Fibroblast of skin of left biceps (primary cell): Measurements from ENCODE around the gene ILKAP.

Source experiments
- DNase-seq, 2 experiments: peaks; one replicate each; pipeline ENCODE4 v3.0.0-alpha.2; 2013; ENCODE audit warnings: low read depth in 2 of 2

The ILKAP gene

DNA sequence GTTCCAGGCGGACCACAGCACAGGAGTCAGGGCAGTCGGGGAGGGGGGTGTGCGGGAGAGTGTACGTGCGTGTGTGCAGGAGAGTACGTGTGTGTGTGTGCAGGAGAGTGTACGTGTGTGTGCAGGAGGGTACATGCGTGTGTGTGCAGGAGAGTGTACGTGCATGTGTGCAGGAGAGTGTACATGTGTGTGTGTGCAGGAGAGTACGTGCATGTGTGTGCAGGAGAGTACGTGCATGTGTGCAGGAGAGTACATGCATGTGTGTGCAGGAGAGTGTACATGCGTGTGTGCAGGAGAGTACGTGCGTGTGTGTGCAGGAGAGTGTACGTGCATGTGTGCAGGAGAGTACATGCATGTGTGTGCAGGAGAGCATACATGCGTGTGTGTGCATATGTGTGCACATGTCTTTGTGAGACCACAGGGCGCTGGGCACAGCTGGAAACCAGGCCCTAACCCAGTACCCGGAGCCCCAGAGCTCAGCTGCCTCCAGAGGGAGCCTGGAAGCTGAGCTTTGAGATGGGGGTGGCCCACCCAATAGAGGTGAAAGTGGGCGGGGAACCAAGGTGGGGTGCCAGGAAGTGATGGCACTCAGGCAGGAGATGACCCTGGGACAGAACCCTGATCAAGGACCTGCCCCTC, 78.9 kb downstream of the ILKAP start:
- DNase-seq = no peak

DNA sequence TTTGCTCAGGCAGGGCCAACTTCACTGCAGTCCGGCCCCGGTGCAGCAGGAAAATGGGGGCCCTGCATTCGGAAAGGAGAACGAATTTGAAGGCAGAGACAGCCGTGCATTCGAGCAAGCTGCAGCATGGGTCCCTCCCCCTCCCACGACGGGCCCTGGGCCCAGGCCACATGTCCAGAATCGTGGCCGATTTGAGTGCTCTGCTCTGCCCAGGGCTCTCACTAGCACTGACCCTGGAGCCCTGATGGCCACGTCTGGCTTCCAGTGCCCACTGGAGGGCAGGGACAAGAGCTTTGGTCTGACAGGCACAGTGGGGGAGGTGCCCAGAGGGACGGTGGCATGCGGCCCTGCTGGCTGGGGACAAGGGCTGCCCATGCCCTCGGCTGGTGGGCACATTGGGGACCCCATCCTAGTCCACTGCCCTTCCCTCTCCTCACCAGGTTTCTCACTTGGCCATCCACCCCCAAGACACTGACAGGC, 79.5 kb downstream of the ILKAP start:
- no peak for DNase-seq

DNA sequence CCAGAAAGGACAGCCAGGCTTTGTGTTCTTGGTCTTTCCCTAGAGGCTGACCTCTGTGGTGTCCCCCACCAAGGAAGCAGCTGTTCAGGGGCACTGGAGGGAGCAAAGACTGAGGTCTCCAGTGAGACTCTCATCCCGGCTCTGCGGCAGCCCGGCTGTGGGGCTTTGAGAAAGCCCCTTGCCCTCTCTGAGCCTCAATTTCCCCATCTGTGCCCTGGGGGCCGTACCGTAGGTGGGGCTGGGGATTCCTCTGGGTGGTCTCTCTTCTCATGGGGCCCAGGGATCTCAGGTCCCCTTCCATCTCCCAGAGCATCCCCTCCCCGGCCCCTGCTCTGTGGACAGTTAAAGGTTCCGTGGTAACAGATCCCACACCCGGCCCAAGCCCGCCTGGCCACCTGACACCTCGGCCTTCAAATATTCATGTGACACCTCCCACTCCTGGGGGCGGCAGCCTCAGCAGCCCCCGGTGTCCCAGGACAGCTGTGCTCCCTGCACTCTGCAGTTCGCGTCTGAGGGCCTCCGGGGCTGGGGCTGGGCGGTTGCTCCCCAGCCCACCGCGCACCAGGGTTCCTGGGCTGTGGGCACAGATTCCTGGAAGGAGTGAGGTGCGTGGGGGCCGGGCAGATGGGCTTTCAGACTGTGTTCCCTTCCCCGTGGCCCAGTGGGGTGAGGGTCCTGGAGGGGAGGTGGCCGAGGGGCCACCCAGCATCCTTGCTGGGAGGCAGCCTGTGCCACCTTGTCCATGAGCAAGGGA, 80.1 kb downstream of the ILKAP start:
- DNase-seq = no peak

DNA sequence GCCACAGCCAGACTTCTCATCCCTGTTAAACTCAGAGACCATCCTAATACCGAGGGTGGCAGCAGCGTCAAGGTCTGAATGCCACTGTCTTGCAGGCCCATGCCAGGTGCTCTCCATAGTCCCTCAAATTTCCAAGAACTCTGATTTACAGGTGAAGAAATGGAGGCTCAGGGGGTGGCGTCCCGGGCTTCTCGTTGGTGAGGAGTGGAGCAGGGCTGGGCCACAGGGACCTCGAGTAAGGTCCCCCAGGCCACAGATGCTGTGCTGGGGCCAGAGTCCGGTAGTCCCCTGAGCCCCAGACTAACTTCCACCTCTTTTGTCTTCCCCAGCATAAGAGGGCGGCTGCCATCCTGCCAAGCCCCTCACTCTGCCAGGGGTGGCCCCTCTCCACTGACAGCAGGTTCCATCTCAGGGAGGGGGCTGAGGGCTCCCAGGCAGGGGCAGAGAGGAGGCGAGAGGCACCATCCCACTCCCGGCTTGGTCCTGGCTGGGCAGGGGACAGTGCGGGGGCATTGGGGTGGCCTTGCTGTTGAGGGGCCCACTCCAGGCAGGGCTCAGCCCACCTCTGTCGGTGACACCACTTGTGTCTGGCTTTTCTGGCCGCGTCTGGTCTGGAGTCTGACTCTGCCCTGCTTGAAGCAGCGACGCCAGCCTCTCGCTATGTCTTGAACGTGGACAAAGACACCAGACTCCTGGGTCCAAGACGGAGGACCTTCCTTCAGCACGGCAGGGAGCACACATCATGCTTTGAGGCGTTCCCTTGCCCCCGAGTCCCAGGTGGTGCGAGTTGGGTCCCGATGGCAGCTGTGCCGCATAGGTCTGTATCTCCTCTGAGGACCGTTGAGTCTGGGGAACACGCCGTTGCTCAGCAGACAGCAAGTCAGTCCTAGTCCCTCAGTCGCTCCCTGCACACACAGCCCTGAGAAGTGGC, 80.9 kb downstream of the ILKAP start:
- no peak for DNase-seq

DNA sequence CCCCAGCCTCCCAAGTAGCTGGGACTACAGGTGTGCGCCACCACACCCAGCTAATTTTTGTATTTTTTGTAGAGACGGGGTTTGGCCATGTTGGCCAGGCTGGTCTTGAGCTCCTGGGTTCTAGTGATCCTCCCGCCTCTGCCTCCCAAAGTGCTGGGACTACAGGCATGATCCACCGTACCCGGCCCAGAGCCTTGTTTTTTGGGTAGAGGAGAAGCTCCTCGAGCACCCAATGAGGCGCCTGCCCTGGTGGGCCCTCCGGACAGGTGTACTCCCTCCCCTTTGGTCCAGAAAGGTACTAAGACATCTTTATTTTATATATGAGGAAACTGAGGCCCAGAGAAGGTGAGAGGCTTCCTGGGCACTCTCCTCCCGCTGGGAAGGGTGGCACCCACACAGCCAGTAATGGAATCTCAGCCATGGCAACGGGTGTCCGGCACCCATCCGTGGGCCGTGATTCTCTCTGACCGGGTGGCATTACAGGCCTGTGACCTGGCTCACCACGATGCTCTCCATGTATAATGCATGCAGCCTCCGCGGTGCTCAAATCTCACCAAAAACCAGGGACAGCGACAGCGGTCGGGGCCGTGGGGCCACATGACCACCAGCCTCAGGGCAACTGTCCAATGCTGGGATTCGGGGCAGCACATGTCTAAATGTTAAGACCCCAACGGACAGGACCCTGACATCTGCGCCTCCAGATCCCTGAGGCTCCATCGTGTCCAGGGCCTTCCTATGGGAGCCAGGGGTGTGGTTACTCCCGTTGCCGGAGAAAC, 81.8 kb downstream of the ILKAP start:
- no peak for DNase-seq

DNA sequence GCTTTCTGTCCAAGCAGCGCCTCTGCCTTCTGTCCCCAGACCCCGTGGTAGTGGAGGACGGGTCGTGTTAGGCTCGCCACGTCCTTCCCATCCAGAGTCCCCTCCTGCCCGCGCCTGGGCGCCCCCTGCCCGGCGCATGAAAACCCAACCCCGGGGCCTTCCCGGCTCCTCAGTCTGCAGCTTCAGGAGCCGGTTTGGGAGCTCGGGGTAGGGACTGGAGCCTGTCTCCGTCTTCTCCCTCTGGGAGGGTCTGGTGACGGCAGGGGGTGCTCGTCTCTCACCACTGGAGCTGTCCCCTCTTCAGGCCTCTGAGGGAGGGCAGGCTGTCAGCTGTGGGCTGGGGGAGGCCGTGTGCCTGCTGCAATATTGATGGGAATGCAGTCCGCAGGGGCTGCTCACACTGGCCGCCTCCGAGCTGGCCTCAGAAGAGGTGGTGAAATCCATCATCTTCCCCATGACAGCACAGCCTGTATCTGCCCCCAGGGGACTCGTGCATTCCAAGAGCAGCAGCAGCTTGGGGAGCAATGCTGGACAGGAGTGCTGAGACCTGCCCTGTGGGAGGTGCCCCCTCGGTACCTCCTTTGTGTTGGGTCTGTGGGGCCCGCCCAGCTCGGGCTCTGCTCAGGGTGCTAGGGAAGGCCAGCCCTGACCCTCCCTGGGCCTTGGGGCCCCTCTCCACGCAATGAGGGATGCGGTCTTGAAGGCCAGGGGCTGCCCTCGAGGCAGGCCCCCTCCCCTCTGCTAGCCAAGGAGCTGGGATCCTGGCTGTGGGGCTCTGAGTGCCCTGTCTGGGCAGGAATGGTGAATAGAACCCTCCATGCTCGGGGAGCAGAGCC, 82.8 kb downstream of the ILKAP start:
- no peak for DNase-seq
